B cell (primary cell): ENCODE results near the gene POU4F3. TPM values are rescaled to one million over a fixed set of nuclear protein-coding genes. Genes with fewer than 3 reads are reported as not detected.

Source experiments
- ATAC-seq: fragments of 200-7000 bp; cut with Tn5 transposase; one replicate; pipeline ENCODE4 v1.10.0; 2021; ENCODE audit warnings: low read depth, mild to moderate bottlenecking, moderate number of reproducible peaks, moderate library complexity
- CTCF ChIA-PET: fragments of 350-600 bp; sonication (Branson Sonifier 250); formaldehyde crosslinking; loops from one replicate; lab custom pipeline; 2021; ENCODE audit warnings: antibody characterized with exemption, inconsistent platforms; lab: Charles Lee
- POLR2A ChIA-PET: fragments of 350-600 bp; sonication (Branson Sonifier 250); formaldehyde crosslinking; loops from one replicate; lab custom pipeline; 2021; ENCODE audit warnings: antibody characterized with exemption; lab: Charles Lee
- DNase-seq: peaks from one replicate; pipeline ENCODE4 v3.0.0; 2013
- H2AFZ ChIP-seq: 2 replicates; pipeline ENCODE4 v1.6.1; 2012; ENCODE audit warnings: mild to moderate bottlenecking, low read depth, low read length; ENCODE audit not compliant: insufficient read depth, poor library complexity, severe bottlenecking
- H3K27ac ChIP-seq, 2 donors: 1 replicate in 1 of 2; 2 replicates in 1 of 2; pipeline ENCODE4 v1.5.1; 2012 to 2013; ENCODE audit warnings: low read length in 2 of 2, mild to moderate bottlenecking in 2 of 2, moderate library complexity in 1 of 2
- H3K27me3 ChIP-seq, 4 experiments: fragments of 200-600 bp in 1 of 4; sonication (generic) in 1 of 4; replicated peaks in 1 of 4; 1 replicate in 2 of 4; 2 replicates in 2 of 4; pipeline versions ENCODE4 v1.6.1 to v1.7.0; 2013 to 2016; ENCODE audit warnings: low read length in 3 of 4, mild to moderate bottlenecking in 2 of 4, mixed read lengths in 1 of 4, moderate library complexity in 1 of 4; ENCODE audit not compliant: insufficient read depth in 4 of 4, control insufficient read depth in 3 of 4; ENCODE audit errors: control extremely low read depth in 1 of 4
- H3K36me3 ChIP-seq, 2 experiments: replicated peaks in 1 of 2; 1 replicate in 1 of 2; 2 replicates in 1 of 2; pipeline versions ENCODE4 v1.6.1 to v1.7.1; 2013; ENCODE audit warnings: low read length in 1 of 2; ENCODE audit not compliant: insufficient read depth in 2 of 2, control insufficient read depth in 1 of 2; ENCODE audit errors: control extremely low read depth in 1 of 2, extremely low read depth in 1 of 2
- H3K4me1 ChIP-seq, 2 donors: fragments of 200-600 bp in 1 of 2; sonication (generic) in 1 of 2; 1 replicate in 1 of 2; 2 replicates in 1 of 2; pipeline versions ENCODE4 v1.5.1 to v1.6.1; 2013 to 2017; ENCODE audit warnings: low read length in 2 of 2; ENCODE audit not compliant: control insufficient read depth in 2 of 2, insufficient read depth in 2 of 2
- H3K4me2 ChIP-seq: replicated peaks from 2 replicates; pipeline ENCODE3; 2012; ENCODE audit warnings: mild to moderate bottlenecking, low read depth, low read length; ENCODE audit not compliant: poor library complexity, severe bottlenecking
- H3K4me3 ChIP-seq, 5 experiments: fragments of 200-600 bp in 1 of 5; sonication (generic) in 1 of 5; 1 replicate in 3 of 5; 2 replicates in 2 of 5; pipeline versions ENCODE4 v1.5.1 to v1.7.0; 2011 to 2016; ENCODE audit warnings: low read length in 4 of 5, mild to moderate bottlenecking in 4 of 5, low read depth in 2 of 5, control low read depth in 1 of 5, moderate library complexity in 1 of 5; ENCODE audit not compliant: insufficient read depth in 1 of 5; ENCODE audit errors: control extremely low read depth in 1 of 5, extremely low read depth in 1 of 5
- H3K79me2 ChIP-seq: fragments of 200-600 bp; sonication (generic); one replicate; pipeline ENCODE4 v1.6.0; 2016; ENCODE audit warnings: low read length; ENCODE audit not compliant: control insufficient read depth, insufficient read depth
- H3K9ac ChIP-seq: fragments of 200-600 bp; sonication (generic); 2 replicates; pipeline ENCODE4 v1.6.1; 2017; ENCODE audit warnings: mild to moderate bottlenecking, low read length, moderate library complexity
- H3K9me3 ChIP-seq, 3 donors: one replicate each; pipeline versions ENCODE4 v1.6.1 to v1.7.1; 2013; ENCODE audit warnings: low read length in 2 of 3; ENCODE audit not compliant: control insufficient read depth in 2 of 3, insufficient read depth in 1 of 3; ENCODE audit errors: control extremely low read depth in 1 of 3
- H4K20me1 ChIP-seq: 2 replicates; pipeline ENCODE4 v1.6.0; 2012; ENCODE audit warnings: mild to moderate bottlenecking, low read length; ENCODE audit not compliant: insufficient read depth, control insufficient read depth, poor library complexity, severe bottlenecking
- H3K27ac Mint-ChIP-seq: one replicate; pipeline ENCODE4 v1.8.0; 2021; ENCODE audit warnings: mixed read lengths
- H3K27me3 Mint-ChIP-seq: one replicate; pipeline ENCODE4 v1.8.0; 2021; ENCODE audit warnings: mixed read lengths
- H3K4me1 Mint-ChIP-seq: one replicate; pipeline ENCODE4 v1.8.0; 2021; ENCODE audit warnings: mixed read lengths
- H3K4me3 Mint-ChIP-seq: one replicate; pipeline ENCODE4 v1.8.0; 2021; ENCODE audit warnings: mixed read lengths
- H3K9me3 Mint-ChIP-seq: one replicate; pipeline ENCODE4 v1.8.0; 2022; ENCODE audit warnings: mixed read lengths; ENCODE audit not compliant: insufficient read depth
- EZH2 ChIP-seq: IDR thresholded peaks from 2 replicates; pipeline ENCODE4 v1.6.1; 2012; ENCODE audit warnings: borderline replicate concordance, low read depth, mild to moderate bottlenecking, moderate library complexity, low read length; ENCODE audit not compliant: insufficient read depth, poor library complexity, severe bottlenecking
- WGBS: methylation state at CpG from one replicate; pipeline ENCODE4 v1.1.5; 2013; ENCODE audit warnings: missing lambda C conversion rate; ENCODE audit not compliant: insufficient coverage; 5-methylcytosine and 5-hydroxymethylcytosine counted together
- intact Hi-C: fragments of 100-400 bp; cut with micrococcal nuclease; formaldehyde crosslinking; loops from one replicate; pipeline ENCODE4 v1.10.0; 2022
- polyA plus RNA-seq: library from polyadenylated mRNA; depleted of rRNA; stranded (reverse); fragments of >200 nt; gene quantifications from 2 replicates; pipeline ENCODE4 v1.2.3, GENCODE V29; 2012
- total RNA-seq, 2 donors: library from RNA; stranded (reverse); fragments of 120-200 nt in 1 of 2; gene quantifications; 1 replicate in 1 of 2; 2 replicates in 1 of 2; pipeline versions ENCODE4 v1.2.3 to v1.2.4, GENCODE V29; 2013 to 2022
- TF ChIP-seq, protein P1 (sequence below): fragments of 200-600 bp; IDR thresholded peaks from one replicate; pipeline ENCODE4 v1.8.0; 2022; ENCODE audit warnings: antibody characterized with exemption, mild to moderate bottlenecking

POU4F3 gene
- total and polyA plus RNA-seq, 2 donors (not counting 1 experiment from before 2014, with no cell fraction given), result 0.04 TPM; not detected in 1

DNA sequence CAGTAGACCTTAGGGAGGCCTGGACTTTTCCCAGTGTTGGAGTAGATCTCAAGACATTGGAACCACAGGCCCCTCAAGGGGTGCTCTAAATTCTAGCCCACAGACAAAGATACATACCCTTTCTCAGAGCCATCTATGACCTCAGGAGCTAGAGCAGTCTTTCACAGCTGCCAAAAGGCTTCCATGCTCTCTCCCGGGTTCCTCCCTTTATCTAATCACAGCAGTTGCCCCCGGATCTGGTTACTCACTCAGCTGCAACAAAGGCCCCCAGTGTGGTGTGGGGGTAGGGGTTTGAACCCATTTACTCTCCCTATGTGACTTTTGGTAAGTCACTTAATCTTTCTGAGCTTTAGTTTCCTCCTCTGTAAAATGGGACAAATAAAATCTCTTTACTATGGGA, 27.0 kb downstream of the POU4F3 start:
- no peak overlapping the region for H3K9ac ChIP-seq
- ChIA-PET CTCF (interaction anchor here (1.1 kb wide), 1 partner anchor 10 kb away, joined by 3 read pairs; no protein-coding TSS in a partner anchor), POLR2A (no interaction called here)
- Mint-ChIP-seq H3K9me3 (no peaks in the 10 kb centered on the region), H3K27me3 (peaks cover 42% of the 10 kb centered on the region), H3K4me3 (no peak overlapping the region), H3K4me1 (no peaks in the 10 kb centered on the region), H3K27ac (no peak overlapping the region)
- ATAC-seq (no peak), DNase-seq (no peak)
- no peak overlapping the region for H2AFZ ChIP-seq
- no peaks in the 10 kb centered on the region for H4K20me1 ChIP-seq
- H3K36me3 ChIP-seq, result no peaks in the 10 kb centered on the region
- no CpG with 5 or more reads among the region's 2 CpGs for WGBS
- no peak overlapping the region for H3K27ac ChIP-seq
- peaks cover 0 to 7% (median 3%) of the 10 kb centered on the region in 4 experiments for H3K27me3 ChIP-seq
- no peak overlapping the region for H3K4me3 ChIP-seq
- peaks cover 0 to 3% (median 0%) of the 10 kb centered on the region in 3 donors for H3K9me3 ChIP-seq
- no peaks in the 10 kb centered on the region for H3K4me1 ChIP-seq
- no peak for TF ChIP-seq EZH2
- TF ChIP-seq, protein P1, sequence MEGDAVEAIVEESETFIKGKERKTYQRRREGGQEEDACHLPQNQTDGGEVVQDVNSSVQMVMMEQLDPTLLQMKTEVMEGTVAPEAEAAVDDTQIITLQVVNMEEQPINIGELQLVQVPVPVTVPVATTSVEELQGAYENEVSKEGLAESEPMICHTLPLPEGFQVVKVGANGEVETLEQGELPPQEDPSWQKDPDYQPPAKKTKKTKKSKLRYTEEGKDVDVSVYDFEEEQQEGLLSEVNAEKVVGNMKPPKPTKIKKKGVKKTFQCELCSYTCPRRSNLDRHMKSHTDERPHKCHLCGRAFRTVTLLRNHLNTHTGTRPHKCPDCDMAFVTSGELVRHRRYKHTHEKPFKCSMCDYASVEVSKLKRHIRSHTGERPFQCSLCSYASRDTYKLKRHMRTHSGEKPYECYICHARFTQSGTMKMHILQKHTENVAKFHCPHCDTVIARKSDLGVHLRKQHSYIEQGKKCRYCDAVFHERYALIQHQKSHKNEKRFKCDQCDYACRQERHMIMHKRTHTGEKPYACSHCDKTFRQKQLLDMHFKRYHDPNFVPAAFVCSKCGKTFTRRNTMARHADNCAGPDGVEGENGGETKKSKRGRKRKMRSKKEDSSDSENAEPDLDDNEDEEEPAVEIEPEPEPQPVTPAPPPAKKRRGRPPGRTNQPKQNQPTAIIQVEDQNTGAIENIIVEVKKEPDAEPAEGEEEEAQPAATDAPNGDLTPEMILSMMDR, result no peak
- H3K79me2 ChIP-seq, result no peaks in the 10 kb centered on the region
- H3K4me2 ChIP-seq, result no peak overlapping the region
- intact Hi-C loops, result no loop called here

DNA sequence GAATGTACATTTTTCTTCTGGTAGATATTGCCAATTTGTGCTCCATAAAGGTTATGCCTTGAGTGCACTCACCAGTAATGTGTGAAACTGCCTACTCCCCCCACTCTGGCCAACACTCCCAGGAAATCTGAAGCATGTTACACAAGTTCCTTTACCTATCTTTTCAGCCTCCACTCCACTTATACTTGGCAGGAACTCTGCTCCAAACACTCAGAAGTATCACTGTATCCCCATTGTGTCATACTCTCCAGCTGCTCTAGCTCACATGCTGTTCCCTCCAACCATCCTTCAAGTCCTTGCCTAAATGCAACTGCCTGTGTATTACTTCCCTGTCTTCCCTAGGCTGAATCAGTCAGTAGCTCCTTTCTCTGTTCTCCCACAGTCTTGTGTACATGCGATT, 28.3 kb downstream of the POU4F3 start:
- Histone ChIP-seq H4K20me1 (no peaks in the 10 kb centered on the region), H3K27me3 (peaks cover 0 to 11% (median 3%) of the 10 kb centered on the region in 4 experiments), H3K79me2 (no peaks in the 10 kb centered on the region), H3K4me2 (no peak overlapping the region), H2AFZ (no peak overlapping the region), H3K9ac (no peak overlapping the region), H3K4me1 (no peaks in the 10 kb centered on the region), H3K36me3 (no peaks in the 10 kb centered on the region), H3K27ac (no peak overlapping the region), H3K4me3 (no peak overlapping the region), H3K9me3 (peaks cover 0 to 3% (median 0%) of the 10 kb centered on the region in 3 donors)
- intact Hi-C loops, result no loop called here
- ChIA-PET POLR2A (no interaction called here), CTCF (no interaction called here)
- no peak overlapping the region for H3K27ac Mint-ChIP-seq
- DNase-seq, result no peak
- ATAC-seq, result no peak
- H3K4me3 Mint-ChIP-seq, result no peak overlapping the region
- TF ChIP-seq, protein P1, result no peak
- TF ChIP-seq EZH2, result no peak
- H3K9me3 Mint-ChIP-seq, result no peaks in the 10 kb centered on the region
- no peaks in the 10 kb centered on the region for H3K4me1 Mint-ChIP-seq
- WGBS, result no CpG with 5 or more reads among the region's 1 CpG
- peaks cover 39% of the 10 kb centered on the region for H3K27me3 Mint-ChIP-seq
